K562 (cell line): ENCODE data around the gene AP3B2. TPM values are rescaled to one million over a fixed set of nuclear protein-coding genes. Genes with fewer than 3 reads are reported as not detected.

Experiments
- CBFA2T3 ChIP-seq: fragments of 450-650 bp; IDR thresholded peaks from 2 replicates; pipeline ENCODE4 v1.6.1; 2017
- CEBPB ChIP-seq: fragments of 450-650 bp; IDR thresholded peaks from 2 replicates; pipeline ENCODE4 v1.6.1; 2016; ENCODE audit warnings: missing genetic modification characterization, missing compliant biosample characterization
- DMBX1 ChIP-seq: fragments of 250-450 bp; sonication (Bioruptor Pico); IDR thresholded peaks from 2 replicates; pipeline ENCODE4 v1.8.0; 2022; ENCODE audit warnings: inconsistent platforms, mild to moderate bottlenecking, moderate library complexity, borderline replicate concordance
- EWSR1 ChIP-seq: fragments of 450-650 bp; IDR thresholded peaks from 2 replicates; pipeline ENCODE4 v1.6.1; 2018; ENCODE audit warnings: borderline replicate concordance, mild to moderate bottlenecking, low read depth, moderate library complexity; ENCODE audit not compliant: partially characterized antibody
- FOXM1 ChIP-seq, 2 experiments: fragments of 450-650 bp in 1 of 2; sonication (generic) in 1 of 2; formaldehyde crosslinking in 1 of 2; IDR thresholded peaks; 2 replicates each; pipeline versions ENCODE4 v1.6.1 to v1.9.0; 2017 to 2022; ENCODE audit warnings: low read depth in 2 of 2, mild to moderate bottlenecking in 2 of 2, missing genetic modification reagents in 1 of 2, moderate library complexity in 1 of 2
- KDM1A ChIP-seq, 2 experiments: fragments of 450-650 bp; IDR thresholded peaks; 2 replicates each; pipeline ENCODE4 v1.6.1; 2016; ENCODE audit warnings: mild to moderate bottlenecking in 2 of 2
- MEF2A ChIP-seq: IDR thresholded peaks from 2 replicates; pipeline ENCODE4 v1.6.1; 2011; ENCODE audit warnings: low read depth, mild to moderate bottlenecking, low read length, moderate library complexity; ENCODE audit not compliant: control insufficient read depth
- RAD51 ChIP-seq: fragments of 450-650 bp; IDR thresholded peaks from 2 replicates; pipeline ENCODE4 v1.7.1; 2016; ENCODE audit warnings: low read depth, mild to moderate bottlenecking, borderline replicate concordance
- RBBP5 ChIP-seq: fragments of 200-600 bp; sonication (generic); IDR thresholded peaks from 2 replicates; pipeline ENCODE4 v1.6.1; 2012; ENCODE audit warnings: borderline replicate concordance, mild to moderate bottlenecking, low read length, control low read depth, inconsistent platforms; ENCODE audit not compliant: insufficient read depth, poor library complexity, severe bottlenecking
- SMARCA4 ChIP-seq: fragments of 450-650 bp; IDR thresholded peaks from 2 replicates; pipeline ENCODE4 v1.6.1; 2016
- SMARCB1 ChIP-seq: IDR thresholded peaks from 2 replicates; pipeline ENCODE4 v1.6.1; 2011; ENCODE audit warnings: improper control_type of control experiment, low read depth; ENCODE audit not compliant: insufficient read length
- SMARCC2 ChIP-seq: fragments of 450-650 bp; IDR thresholded peaks from 2 replicates; pipeline ENCODE4 v1.6.1; 2017; ENCODE audit warnings: antibody characterized with exemption, moderate library complexity, mild to moderate bottlenecking, low read depth
- SREBF1 ChIP-seq: fragments of 150-350 bp; IDR thresholded peaks from 2 replicates; pipeline ENCODE4 v1.6.1; 2014; ENCODE audit warnings: antibody characterized with exemption, low read depth, low read length, borderline replicate concordance
- TCF15 ChIP-seq: fragments of 250-450 bp; sonication (Bioruptor Pico); IDR thresholded peaks from 2 replicates; pipeline ENCODE4 v1.8.0; 2022; ENCODE audit warnings: moderate library complexity, mild to moderate bottlenecking, inconsistent platforms
- VEZF1 ChIP-seq: fragments of 200-800 bp; sonication (Bioruptor generic); IDR thresholded peaks from 2 replicates; pipeline ENCODE4 v1.6.1; 2017; ENCODE audit warnings: missing genetic modification characterization, missing compliant biosample characterization
- ZBTB7A ChIP-seq: IDR thresholded peaks from 2 replicates; pipeline ENCODE4 v1.6.1; 2011; ENCODE audit warnings: low read depth, mild to moderate bottlenecking, low read length, moderate library complexity, borderline replicate concordance; ENCODE audit not compliant: control insufficient read depth
- ZNF140 ChIP-seq: fragments of 250-450 bp; sonication (Bioruptor Pico); IDR thresholded peaks from 2 replicates; pipeline ENCODE4 v1.8.0; 2021; ENCODE audit warnings: moderate library complexity, mild to moderate bottlenecking, inconsistent platforms
- ZNF398 ChIP-seq: fragments of 250-450 bp; sonication (Bioruptor Pico); IDR thresholded peaks from 2 replicates; pipeline ENCODE4 v1.8.0; 2021; ENCODE audit warnings: moderate library complexity, mild to moderate bottlenecking, inconsistent platforms
- ZNF592 ChIP-seq: fragments of 450-650 bp; IDR thresholded peaks from 2 replicates; pipeline ENCODE4 v1.6.1; 2017; ENCODE audit warnings: antibody characterized with exemption, mild to moderate bottlenecking
- polyA plus RNA-seq, 8 experiments: library from polyadenylated mRNA; depleted of rRNA in 4 of 8; stranded (reverse) in 5 of 8; unstranded in 3 of 8; fragments of >200 nt; fragmentation: Nextera tagmentation in 2 of 8; fragmentation: Illumina TruSeq in 1 of 8; extraction: Ambion mirVana in 2 of 8; extraction: Trizol in 1 of 8; gene quantifications; 2 replicates each; pipeline versions ENCODE4 v1.2.1 to v1.2.3, GENCODE V29; 2011 to 2014; ENCODE audit warnings: inconsistent platforms in 1 of 8, missing spikeins in 1 of 8
- total RNA-seq, 7 experiments: library from RNA; depleted of rRNA in 6 of 7; stranded (reverse); fragments of >200 nt in 6 of 7; fragmentation: Illumina TruSeq in 2 of 7; extraction: Trizol in 2 of 7; gene quantifications; 2 replicates each; pipeline versions ENCODE4 v1.2.1 to v1.2.3, GENCODE V29; 2011 to 2021; ENCODE audit warnings: low replicate concordance in 1 of 7

AP3B2 gene
- total and polyA plus RNA-seq, 9 of the 15 experiments (the other 6 are each of a cell fraction or from before 2014, with no cell fraction given): 0.03 to 0.15 (median 0.10) TPM; not detected in 2

- TF ChIP-seq ZNF592 (peak; percentile 77; the same call in 1 of the 2 replicates), ZBTB7A (peak; percentile 81), MEF2A (no peak), CBFA2T3 (no peak), TCF15 (CRISPR knock-in tag) (no peak), SREBF1 (no peak), CEBPB (tag) (no peak), RBBP5 (no peak), ZNF140 (CRISPR knock-in tag) (no peak), DMBX1 (CRISPR knock-in tag) (no peak; the same call in none of the 2 replicates), KDM1A (IDR thresholded peaks at IDR 0.05) (no peak), FOXM1 (IDR thresholded peaks at IDR 0.05; ENCODE audit: low read depth) (peak; percentile 36; the same call in 1 of the 2 replicates), FOXM1 (CRISPR knock-in tag; IDR thresholded peaks at IDR 0.05; ENCODE audit: low read depth) (peak; percentile 91), ZNF398 (CRISPR knock-in tag) (no peak), SMARCC2 (no peak), VEZF1 (CRISPR knock-in tag) (peak; percentile 99), EWSR1 (no peak), SMARCB1 (no peak), RAD51 (peak; percentile 81), SMARCA4 (no peak)
These were observed 62.4 kb downstream of the AP3B2 start, which contains the start of gene CPEB1 (continued) for GRCh38 chr15:82647045-82647834.
